Activated naive CD4-positive, alpha-beta T cell treated with anti-CD3 and anti-CD28 coated beads, Interleukin-2, amount 10 ng/mL, durations not matched to agents 7 days and 5 days (primary cell): ENCODE results near the gene CBLC.

Experiments used
- CTCF ChIA-PET: fragments of 350-600 bp; sonication (Branson Sonifier 250); formaldehyde crosslinking; loops from one replicate; lab custom pipeline; 2021; ENCODE audit warnings: antibody characterized with exemption; lab: Charles Lee
- DNase-seq: peaks from one replicate; pipeline ENCODE4 v3.0.0-alpha.2; 2020
- H3K27ac Mint-ChIP-seq: one replicate; pipeline ENCODE4 v1.8.0; 2021; ENCODE audit warnings: mild to moderate bottlenecking, moderate library complexity, mixed read lengths
- H3K27me3 Mint-ChIP-seq: one replicate; pipeline ENCODE4 v1.8.0; 2021; ENCODE audit warnings: mild to moderate bottlenecking, mixed read lengths
- H3K36me3 Mint-ChIP-seq: one replicate; pipeline ENCODE4 v1.8.0; 2021; ENCODE audit warnings: mixed read lengths
- H3K4me1 Mint-ChIP-seq: one replicate; pipeline ENCODE4 v1.8.0; 2021; ENCODE audit warnings: mixed read lengths
- H3K4me3 Mint-ChIP-seq: one replicate; pipeline ENCODE4 v1.8.0; 2021; ENCODE audit warnings: mild to moderate bottlenecking, moderate library complexity, mixed read lengths
- H3K9me3 Mint-ChIP-seq: one replicate; pipeline ENCODE4 v1.8.0; 2021; ENCODE audit warnings: mixed read lengths

Gene CBLC, protein sequence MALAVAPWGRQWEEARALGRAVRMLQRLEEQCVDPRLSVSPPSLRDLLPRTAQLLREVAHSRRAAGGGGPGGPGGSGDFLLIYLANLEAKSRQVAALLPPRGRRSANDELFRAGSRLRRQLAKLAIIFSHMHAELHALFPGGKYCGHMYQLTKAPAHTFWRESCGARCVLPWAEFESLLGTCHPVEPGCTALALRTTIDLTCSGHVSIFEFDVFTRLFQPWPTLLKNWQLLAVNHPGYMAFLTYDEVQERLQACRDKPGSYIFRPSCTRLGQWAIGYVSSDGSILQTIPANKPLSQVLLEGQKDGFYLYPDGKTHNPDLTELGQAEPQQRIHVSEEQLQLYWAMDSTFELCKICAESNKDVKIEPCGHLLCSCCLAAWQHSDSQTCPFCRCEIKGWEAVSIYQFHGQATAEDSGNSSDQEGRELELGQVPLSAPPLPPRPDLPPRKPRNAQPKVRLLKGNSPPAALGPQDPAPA

GRCh38 chr19:44777715-44778347, at the start of gene CBLC:
Gene CBLC (plus strand): TSS chr19:44777890. CDS start chr19:44777932, 42 bp downstream.
- no peak within 1 kb of the TSS for H3K27ac Mint-ChIP-seq

GRCh38 chr19:44728178-44728577, 49.5 kb upstream of the CBLC start:
- CTCF ChIA-PET: interaction anchor here (0.9 to 10.5 kb wide), 4 partner anchors 21 to 40 kb away, joined by 3 to 385 read pairs (median 4); no protein-coding TSS in a partner anchor
- no peak for DNase-seq
- Mint-ChIP-seq H3K27me3 (peaks cover 23% of the 10 kb centered on the region), H3K27ac (peak overlapping the region; percentile 17), H3K4me3 (no peak overlapping the region), H3K36me3 (no peaks in the 10 kb centered on the region), H3K4me1 (peaks cover 39% of the 10 kb centered on the region), H3K9me3 (no peaks in the 10 kb centered on the region)

More at GRCh38 chr19:44777715-44778347, at the start of gene CBLC:
- no peaks in the 10 kb centered on the region for H3K36me3 Mint-ChIP-seq
- H3K4me1 Mint-ChIP-seq: no peaks in the 10 kb centered on the region
- H3K27me3 Mint-ChIP-seq: peaks cover 24% of the 10 kb centered on the region
- DNase-seq: no peak
- H3K9me3 Mint-ChIP-seq: no peaks in the 10 kb centered on the region
- no peak within 1 kb of the TSS for H3K4me3 Mint-ChIP-seq
- CTCF ChIA-PET: no interaction called here

DNA sequence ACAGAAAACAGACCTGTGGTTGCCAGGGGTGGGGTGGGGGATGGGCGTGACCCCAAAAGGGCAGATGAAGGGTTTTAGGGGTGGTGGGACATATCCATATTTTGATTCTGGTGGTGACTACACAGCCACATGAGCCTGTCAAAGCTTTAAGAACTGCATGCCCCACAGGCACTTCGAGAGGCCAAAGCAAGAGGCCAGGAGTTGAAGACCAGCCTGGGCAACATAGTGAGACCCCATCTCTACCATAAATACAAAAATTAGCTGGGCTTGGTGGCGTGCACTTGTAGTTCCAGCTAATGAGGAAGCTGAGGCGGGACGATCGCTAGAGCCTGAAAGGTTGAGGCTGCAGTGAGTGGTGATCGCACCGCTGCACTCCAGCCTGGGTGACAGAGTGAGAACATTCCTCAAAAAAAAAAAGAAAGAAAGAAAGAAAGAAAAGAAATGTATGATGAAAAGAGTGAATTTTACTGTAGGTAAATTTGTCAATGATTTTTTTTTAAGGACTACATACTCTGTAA, 48.1 kb upstream of the CBLC start:
- no peak for DNase-seq
- H3K4me1 Mint-ChIP-seq: peaks cover 25% of the 10 kb centered on the region
- CTCF ChIA-PET: interaction anchor here (1.7 to 10.5 kb wide), 2 partner anchors 10 to 39 kb away, joined by 3 to 385 read pairs; no protein-coding TSS in a partner anchor
- H3K27ac Mint-ChIP-seq: no peak overlapping the region
- no peaks in the 10 kb centered on the region for H3K36me3 Mint-ChIP-seq
- H3K9me3 Mint-ChIP-seq: peaks cover 4% of the 10 kb centered on the region
- H3K4me3 Mint-ChIP-seq: no peak overlapping the region
- H3K27me3 Mint-ChIP-seq: peaks cover 15% of the 10 kb centered on the region

GRCh38 chr19:44731081-44731480, 46.6 kb upstream of the CBLC start:
- H3K4me1 Mint-ChIP-seq: peaks cover 13% of the 10 kb centered on the region
- peaks cover 4% of the 10 kb centered on the region for H3K9me3 Mint-ChIP-seq
- CTCF ChIA-PET: interaction anchor here (0.8 kb wide), 1 partner anchor 9 kb away, joined by 3 read pairs; no protein-coding TSS in a partner anchor
- no peak overlapping the region for H3K4me3 Mint-ChIP-seq
- DNase-seq: no peak
- no peaks in the 10 kb centered on the region for H3K36me3 Mint-ChIP-seq
- H3K27ac Mint-ChIP-seq: peak overlapping the region; percentile 70
- peaks cover 15% of the 10 kb centered on the region for H3K27me3 Mint-ChIP-seq

DNA sequence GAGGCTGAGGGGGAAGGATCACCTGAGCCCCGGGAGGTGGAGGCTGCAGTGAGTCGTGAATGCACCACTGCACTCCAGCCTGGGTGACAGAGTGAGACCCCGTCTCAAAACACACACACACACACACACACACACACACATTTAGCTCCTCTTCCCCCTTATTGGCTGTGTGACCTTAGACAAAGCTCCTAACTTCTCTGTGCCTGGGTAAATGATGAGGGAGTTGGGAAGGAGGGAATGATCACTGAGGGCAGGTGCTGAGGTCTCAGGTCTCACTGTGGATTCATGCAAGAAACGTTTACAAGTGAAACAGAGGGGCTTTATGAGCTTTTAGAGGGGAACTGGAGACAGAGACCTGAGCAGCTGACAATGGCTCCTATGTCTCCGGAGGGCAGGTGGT, 46.1 kb upstream of the CBLC start:
- Mint-ChIP-seq H3K4me1 (peaks cover 10% of the 10 kb centered on the region), H3K27me3 (peaks cover 21% of the 10 kb centered on the region), H3K36me3 (no peaks in the 10 kb centered on the region), H3K4me3 (no peak overlapping the region), H3K9me3 (peaks cover 4% of the 10 kb centered on the region), H3K27ac (no peak overlapping the region)
- DNase-seq: no peak
- CTCF ChIA-PET: interaction anchor here (0.8 to 1.6 kb wide), 2 partner anchors 8 to 9 kb away, joined by 3 to 7 read pairs; no protein-coding TSS in a partner anchor

DNA sequence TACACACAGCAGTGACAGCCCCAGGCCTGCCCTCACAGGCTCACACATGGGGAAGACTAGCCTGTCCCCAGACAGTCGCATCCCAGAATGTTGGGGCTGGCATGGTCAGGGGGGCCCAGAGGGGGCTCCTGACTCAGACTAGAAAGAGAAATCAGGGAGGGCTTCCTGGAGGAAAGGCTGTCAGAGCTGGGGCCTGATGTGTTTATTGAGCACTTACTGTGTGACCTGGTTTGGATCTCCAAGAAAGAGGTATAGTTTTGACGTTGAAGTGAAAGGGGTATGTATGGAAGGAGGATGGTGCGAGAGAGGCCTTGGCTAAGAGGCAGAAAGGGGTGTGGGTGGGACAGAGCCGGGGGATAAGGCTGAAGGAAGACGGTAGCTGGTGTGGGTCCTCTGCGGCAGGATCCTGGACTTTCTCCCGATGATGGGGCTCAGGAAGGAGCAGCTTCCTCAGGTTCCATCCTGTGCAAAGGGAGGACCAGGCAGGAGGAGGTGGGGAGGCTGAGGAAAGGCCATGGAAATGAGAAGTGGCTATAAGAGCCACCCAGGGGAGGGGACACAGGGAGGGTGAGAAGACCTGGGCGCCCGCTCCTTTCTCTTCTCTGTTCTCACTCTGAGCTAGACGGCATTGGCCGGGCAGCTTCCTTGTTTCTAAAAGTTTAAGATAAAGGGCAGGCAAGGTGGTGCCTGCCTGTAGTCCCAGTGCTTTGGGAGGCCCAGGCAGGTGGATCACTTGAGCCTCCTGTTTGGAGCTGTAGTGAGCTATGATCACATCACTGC, 45.3 kb upstream of the CBLC start:
- CTCF ChIA-PET: interaction anchor here (1.5 to 1.6 kb wide), 2 partner anchors 9 to 43 kb away, joined by 4 to 7 read pairs; no protein-coding TSS in a partner anchor

DNA sequence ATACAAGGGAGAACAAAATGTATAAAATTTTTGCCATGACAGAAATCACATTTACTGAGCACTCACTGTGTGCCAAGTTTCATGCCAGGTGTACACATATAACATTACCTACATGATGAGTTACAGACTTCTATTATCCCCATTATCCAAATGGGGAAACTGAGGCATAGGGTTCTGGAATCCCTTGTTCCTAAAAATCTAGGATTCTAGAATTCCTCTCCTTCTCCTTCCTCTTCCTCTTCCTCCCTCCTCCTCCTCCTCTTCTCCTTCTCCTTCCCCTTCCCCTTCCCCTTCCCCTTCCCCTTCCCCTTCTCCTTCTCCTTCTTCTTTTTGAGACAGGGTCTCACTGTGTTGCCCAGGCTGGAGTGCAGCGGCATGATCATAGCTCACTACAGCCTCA, 43.3 kb upstream of the CBLC start:
- no peak for DNase-seq
- Mint-ChIP-seq H3K36me3 (no peaks in the 10 kb centered on the region), H3K4me1 (no peaks in the 10 kb centered on the region), H3K9me3 (peaks cover 4% of the 10 kb centered on the region), H3K27me3 (peaks cover 45% of the 10 kb centered on the region), H3K4me3 (no peak overlapping the region), H3K27ac (no peak overlapping the region)
- CTCF ChIA-PET: no interaction called here

More for the DNA sequence above, 45.3 kb upstream of the CBLC start:
- DNase-seq: no peak
- H3K36me3 Mint-ChIP-seq: no peaks in the 10 kb centered on the region
- peak overlapping the region; percentile 9 for H3K27ac Mint-ChIP-seq
- peaks cover 4% of the 10 kb centered on the region for H3K9me3 Mint-ChIP-seq
- peaks cover 10% of the 10 kb centered on the region for H3K4me1 Mint-ChIP-seq
- H3K4me3 Mint-ChIP-seq: no peak overlapping the region
- peaks cover 29% of the 10 kb centered on the region for H3K27me3 Mint-ChIP-seq

DNA sequence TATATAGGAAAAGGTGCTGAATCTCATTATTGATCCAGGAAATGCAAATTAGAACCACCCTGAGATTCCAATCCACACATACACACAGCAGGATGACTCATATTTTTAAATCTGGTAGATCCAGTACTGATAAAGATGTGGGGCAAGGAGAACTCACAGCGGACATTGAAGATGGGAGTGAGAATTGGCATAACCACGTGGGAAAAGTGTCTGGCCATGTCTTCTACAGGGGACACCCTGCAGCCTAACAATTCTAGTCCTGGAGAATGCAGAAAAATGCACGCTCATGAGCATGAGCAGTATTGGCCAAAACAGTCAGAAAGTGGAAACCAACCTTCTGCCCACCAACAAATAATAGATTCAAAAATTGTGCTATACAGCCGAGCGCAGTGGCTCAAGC, 42.7 kb upstream of the CBLC start:
- CTCF ChIA-PET: interaction anchor here (1.2 kb wide), 1 partner anchor 12 kb away, joined by 3 read pairs; no protein-coding TSS in a partner anchor
- H3K4me3 Mint-ChIP-seq: no peak overlapping the region
- no peak overlapping the region for H3K27ac Mint-ChIP-seq
- DNase-seq: no peak
- no peaks in the 10 kb centered on the region for H3K4me1 Mint-ChIP-seq
- no peaks in the 10 kb centered on the region for H3K36me3 Mint-ChIP-seq
- H3K9me3 Mint-ChIP-seq: peaks cover 4% of the 10 kb centered on the region
- peaks cover 40% of the 10 kb centered on the region for H3K27me3 Mint-ChIP-seq

- Mint-ChIP-seq H3K27me3 (peaks cover 39% of the 10 kb centered on the region), H3K9me3 (peaks cover 4% of the 10 kb centered on the region), H3K4me1 (peaks cover 8% of the 10 kb centered on the region), H3K27ac (no peak overlapping the region), H3K4me3 (no peak overlapping the region), H3K36me3 (no peaks in the 10 kb centered on the region)
- DNase-seq: no peak
- CTCF ChIA-PET: interaction anchor here (0.9 to 1.4 kb wide), 2 partner anchors 13 to 33 kb away, joined by 6 to 8 read pairs; no protein-coding TSS in a partner anchor
Observed at GRCh38 chr19:44737238-44738071, 40.2 kb upstream of the CBLC start.

DNA sequence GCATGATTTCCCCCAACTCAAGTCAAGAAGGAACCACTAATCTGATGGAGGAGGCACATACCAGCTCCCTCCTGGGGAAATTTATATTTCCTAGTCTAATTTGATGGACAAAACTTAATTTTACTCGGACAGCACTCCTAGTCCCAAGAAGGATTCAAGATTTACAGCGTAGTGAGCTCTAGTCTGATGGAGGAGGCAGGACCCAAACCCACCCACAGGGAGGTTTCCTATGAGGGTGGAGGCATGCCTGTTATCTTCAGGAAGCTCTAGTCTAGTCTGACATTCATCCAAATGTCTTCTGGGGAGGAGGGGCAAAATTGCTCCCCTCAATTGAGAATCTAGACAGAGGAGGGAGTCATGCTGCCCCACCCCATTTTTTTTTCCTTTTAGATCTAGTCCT, 39.6 kb upstream of the CBLC start:
- Mint-ChIP-seq H3K9me3 (peaks cover 4% of the 10 kb centered on the region), H3K36me3 (no peaks in the 10 kb centered on the region), H3K4me3 (no peak overlapping the region), H3K27me3 (peaks cover 42% of the 10 kb centered on the region), H3K27ac (no peak overlapping the region), H3K4me1 (peaks cover 8% of the 10 kb centered on the region)
- CTCF ChIA-PET: interaction anchor here (0.9 kb wide), 1 partner anchor 14 kb away, joined by 8 read pairs; no protein-coding TSS in a partner anchor
- no peak for DNase-seq

DNA sequence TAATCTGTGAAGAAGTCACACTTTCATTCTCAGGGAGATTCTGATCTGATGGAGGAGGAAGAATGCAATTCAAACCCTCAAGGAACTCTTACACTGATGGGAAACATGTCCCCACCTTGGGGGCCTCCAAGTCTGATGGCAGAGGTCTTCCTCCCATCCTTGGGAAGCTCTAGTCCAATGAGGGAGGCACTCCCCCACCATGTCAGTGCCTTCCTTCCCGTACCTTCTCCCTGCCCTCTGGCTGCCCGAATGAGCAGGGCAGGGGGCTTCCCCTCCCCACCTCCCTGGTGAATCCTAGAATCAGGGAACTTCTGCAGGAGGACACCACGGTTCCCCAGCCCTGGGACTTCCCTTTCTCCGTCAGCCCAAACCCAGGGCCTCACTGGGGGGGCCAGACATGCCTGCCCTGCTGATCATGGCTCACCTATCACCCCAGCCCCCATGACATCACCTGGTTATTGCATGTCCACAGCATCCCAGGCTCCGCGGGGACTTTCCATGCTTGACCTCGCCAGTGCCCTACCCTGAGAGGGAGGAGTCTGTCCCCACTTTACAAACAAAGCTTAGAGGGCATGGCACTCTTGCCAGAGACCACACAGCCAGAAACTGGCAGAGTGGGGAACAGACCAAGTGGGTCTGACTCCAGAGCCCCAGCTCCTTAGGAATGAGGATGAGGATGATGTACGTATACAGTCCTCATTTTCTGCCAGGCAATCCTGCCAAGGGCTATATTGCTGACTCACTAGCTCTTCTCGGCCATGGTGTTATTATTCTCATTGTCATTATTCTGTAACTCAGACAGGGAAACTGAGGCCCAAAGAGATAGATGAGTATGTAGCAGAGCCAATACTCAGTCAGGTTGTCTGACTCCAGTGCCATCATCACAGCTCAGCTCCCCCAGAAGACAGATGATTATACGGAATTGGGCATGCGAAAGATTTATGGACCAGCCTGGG, 38.8 kb upstream of the CBLC start:
- CTCF ChIA-PET: interaction anchor here (0.9 to 1.2 kb wide), 3 partner anchors 9 to 15 kb away, joined by 3 to 8 read pairs (median 4); no protein-coding TSS in a partner anchor

GRCh38 chr19:44740351-44740824, 37.3 kb upstream of the CBLC start:
- no peak overlapping the region for H3K4me3 Mint-ChIP-seq
- H3K36me3 Mint-ChIP-seq: no peaks in the 10 kb centered on the region
- CTCF ChIA-PET: interaction anchor here (0.7 to 0.9 kb wide), 2 partner anchors 16 to 64 kb away, joined by 3 read pairs; no protein-coding TSS in a partner anchor
- DNase-seq: no peak
- H3K27ac Mint-ChIP-seq: no peak overlapping the region
- peaks cover 13% of the 10 kb centered on the region for H3K4me1 Mint-ChIP-seq
- peaks cover 41% of the 10 kb centered on the region for H3K27me3 Mint-ChIP-seq
- no peaks in the 10 kb centered on the region for H3K9me3 Mint-ChIP-seq

More for the DNA sequence above, 38.8 kb upstream of the CBLC start:
- no peak overlapping the region for H3K27ac Mint-ChIP-seq
- H3K36me3 Mint-ChIP-seq: no peaks in the 10 kb centered on the region
- H3K9me3 Mint-ChIP-seq: no peaks in the 10 kb centered on the region
- no peak for DNase-seq
- H3K4me3 Mint-ChIP-seq: no peak overlapping the region
- H3K4me1 Mint-ChIP-seq: peaks cover 8% of the 10 kb centered on the region
- H3K27me3 Mint-ChIP-seq: peaks cover 42% of the 10 kb centered on the region
